HepG2 (cell line): ENCODE data around the gene KLHL5. TPM values are rescaled to one million over a fixed set of nuclear protein-coding genes. Genes with fewer than 3 reads are reported as not detected.
"Not testable (repeated sequence)": the region's sequence is repeated elsewhere in the genome, so short reads cannot be mapped to it uniquely, and the experiment has no call there.

ENCODE experiments used
- ATAC-seq: fragments of 200-7000 bp; cut with Tn5 transposase; 3 replicates; pipeline ENCODE4 v1.9.1; 2020; ENCODE audit warnings: mild to moderate bottlenecking, moderate library complexity
- BruUV-seq: library from RNA; stranded (reverse); fragments of 400-500 nt; replicated peaks from 2 replicates; lab custom pipeline; 2021; lab: Mats Ljungman, UMichigan
- CTCF ChIA-PET: fragments of 300-600 bp; formaldehyde crosslinking; extraction: SDS; loops from one replicate; lab custom pipeline; 2021; ENCODE audit warnings: low total read pairs, inconsistent platforms, low intra/inter-chr PET ratio; lab: Yijun Ruan, JAX
- POLR2A ChIA-PET: fragments of 350-600 bp; sonication (Branson Sonifier 250); formaldehyde crosslinking; loops from one replicate; lab custom pipeline; 2020; ENCODE audit warnings: antibody characterized with exemption, inconsistent platforms; lab: Yijun Ruan, JAX
- DNase-seq: peaks from one replicate; pipeline ENCODE4 v3.0.0-alpha.2; 2015; ENCODE audit warnings: low spot score
- FAIRE-seq: peaks from 3 replicates; lab custom pipeline; 2011; peaks lifted over from hg19 to GRCh38; lab: Jason Lieb, UNC
- H2AFZ ChIP-seq: one replicate; pipeline ENCODE4 v1.6.1; 2011; ENCODE audit warnings: low read length, inconsistent platforms
- H3K27ac ChIP-seq: fragments of 300-600 bp; 3 replicates; pipeline ENCODE4 v1.8.0; 2011; ENCODE audit warnings: mixed run types, mild to moderate bottlenecking, mixed read lengths, low read length, inconsistent platforms; ENCODE audit not compliant: insufficient read depth; ENCODE audit errors: extremely low read length
- H3K27me3 ChIP-seq, 2 experiments: fragments of 200-600 bp in 1 of 2; 2 replicates in 1 of 2; 3 replicates in 1 of 2; pipeline versions ENCODE4 v1.6.0 to v1.8.0; 2011; ENCODE audit warnings: low read length in 2 of 2, mild to moderate bottlenecking in 2 of 2, moderate library complexity in 2 of 2, inconsistent platforms in 1 of 2; ENCODE audit not compliant: insufficient read depth in 2 of 2, control insufficient read depth in 1 of 2
- H3K36me3 ChIP-seq, 2 experiments: fragments of 200-600 bp in 1 of 2; replicated peaks in 1 of 2; 2 replicates in 1 of 2; 3 replicates in 1 of 2; pipeline versions ENCODE4 v1.5.1 to v1.8.0; 2011; ENCODE audit warnings: low read length in 2 of 2, inconsistent platforms in 1 of 2; ENCODE audit not compliant: insufficient read depth in 2 of 2, control insufficient read depth in 1 of 2
- H3K4me1 ChIP-seq: 2 replicates; pipeline ENCODE4 v1.5.1; 2012; ENCODE audit warnings: low read length, inconsistent platforms; ENCODE audit not compliant: insufficient read depth
- H3K4me2 ChIP-seq: 2 replicates; pipeline ENCODE4 v1.6.0; 2011; ENCODE audit warnings: low read depth, low read length, inconsistent platforms
- H3K4me3 ChIP-seq, 3 experiments: fragments of 200-600 bp in 1 of 3; sonication (generic), shearing (Covaris generic) in 1 of 3; replicated peaks in 1 of 3; 2 replicates each; pipeline ENCODE4 v1.5.1; 2011 to 2016; ENCODE audit warnings: low read length in 3 of 3, inconsistent platforms in 2 of 3, low read depth in 2 of 3, mild to moderate bottlenecking in 2 of 3, control low read depth in 1 of 3, mixed read lengths in 1 of 3; ENCODE audit not compliant: insufficient read depth in 1 of 3
- H3K79me2 ChIP-seq: one replicate; pipeline ENCODE4 v1.6.1; 2011; ENCODE audit warnings: low read length, inconsistent platforms; ENCODE audit not compliant: insufficient read depth
- H3K9ac ChIP-seq: 2 replicates; pipeline ENCODE4 v1.6.0; 2011; ENCODE audit warnings: mild to moderate bottlenecking, low read depth, low read length, inconsistent platforms; ENCODE audit not compliant: insufficient read depth
- H3K9me3 ChIP-seq: 2 replicates; pipeline ENCODE4 v1.5.1; 2012; ENCODE audit warnings: mild to moderate bottlenecking, low read length
- H4K20me1 ChIP-seq: 2 replicates; pipeline ENCODE4 v1.6.0; 2011; ENCODE audit warnings: inconsistent platforms, mild to moderate bottlenecking, low read length, moderate library complexity; ENCODE audit not compliant: insufficient read depth
- HDAC6 ChIP-seq: fragments of 200-600 bp; sonication (generic); IDR thresholded peaks from 2 replicates; pipeline ENCODE4 v1.7.0; 2017; ENCODE audit warnings: mild to moderate bottlenecking, antibody characterized with exemption, low read length, low read depth
- HNRNPK ChIP-seq: fragments of 200-400 bp; formaldehyde crosslinking; IDR thresholded peaks from 2 replicates; pipeline ENCODE4 v1.6.1; 2018; ENCODE audit warnings: low read length, low read depth, moderate library complexity, mild to moderate bottlenecking; ENCODE audit not compliant: poor library complexity, severe bottlenecking
- NFKB2 ChIP-seq: sonication (generic); formaldehyde crosslinking; IDR thresholded peaks from 2 replicates; pipeline ENCODE4 v1.4.0; 2020; ENCODE audit warnings: missing genetic modification reagents, borderline replicate concordance
- ZBTB10 ChIP-seq: sonication (generic); formaldehyde crosslinking; IDR thresholded peaks from 2 replicates; pipeline ENCODE4 v1.4.0; 2020; ENCODE audit warnings: missing genetic modification reagents, borderline replicate concordance
- ZMAT3 ChIP-seq: sonication (generic); formaldehyde crosslinking; conservative IDR thresholded peaks from 2 replicates; pipeline ENCODE4 v1.7.0; 2021; ENCODE audit warnings: missing genetic modification reagents
- ZNF562 ChIP-seq: sonication (generic); formaldehyde crosslinking; IDR thresholded peaks from 2 replicates; pipeline ENCODE4 v1.8.0; 2022; ENCODE audit warnings: missing genetic modification reagents, borderline replicate concordance
- WGBS: methylation state at CpG from one replicate; pipeline ENCODE4 v1.1.6; 2017; ENCODE audit warnings: low lambda C conversion rate; 5-methylcytosine and 5-hydroxymethylcytosine counted together
- in situ Hi-C: cut with HindIII; loops from 2 replicates; pipeline ENCODE4 v1.10.0; 2017; ENCODE audit warnings: low pct_unique_long_range_greater_than_20kb; ENCODE audit not compliant: extremely low pct_ligation_motif_present
- intact Hi-C: fragments of 100-400 bp; cut with micrococcal nuclease; formaldehyde crosslinking; loops from one replicate; pipeline ENCODE4 v1.10.0; 2022; ENCODE audit not compliant: unreplicated experiment
- polyA plus RNA-seq, 8 experiments: library from polyadenylated mRNA; depleted of rRNA in 3 of 8; stranded (reverse) in 7 of 8; unstranded in 1 of 8; fragments of >200 nt; fragmentation: Illumina TruSeq in 4 of 8; extraction: Trizol in 4 of 8; gene quantifications; 2 replicates each; pipeline versions ENCODE4 v1.2.1 to v1.2.3, GENCODE V29; 2011 to 2016; ENCODE audit warnings: low read depth in 4 of 8, missing spikeins in 1 of 8, mixed read lengths in 1 of 8; ENCODE audit not compliant: insufficient read depth in 1 of 8
- total RNA-seq, 5 experiments: library from RNA; depleted of rRNA; stranded (reverse); fragments of >200 nt; fragmentation: Illumina TruSeq; extraction: Trizol; gene quantifications; 2 replicates each; pipeline ENCODE4 v1.2.3, GENCODE V29; 2016; ENCODE audit warnings: low read depth in 1 of 5

Gene KLHL5
- total and polyA plus RNA-seq, 2 of the 13 experiments (the other 11 are each of a cell fraction or from before 2014, with no cell fraction given), result 36.2 to 38.7 TPM

- TF ChIP-seq HDAC6 (no peak), ZMAT3 (CRISPR knock-in tag) (no peak), HNRNPK (no peak), ZNF562 (no peak), ZBTB10 (no peak), NFKB2 (CRISPR knock-in tag) (no peak)
- TF ChIP-seq, all 625 proteins: peak for 0
- ATAC-seq (peak; percentile 20), FAIRE-seq (no peak), DNase-seq (no peak)
- Histone ChIP-seq H3K4me2 (peak overlapping the region; percentile 70), H3K9me3 (no peaks in the 10 kb centered on the region), H2AFZ (no peak overlapping the region), H3K9ac (no peak overlapping the region; the same call in 1 of the 2 replicates), H3K36me3 (no peaks in the 10 kb centered on the region), H3K79me2 (no peaks in the 10 kb centered on the region), H3K27ac (no peak overlapping the region), H4K20me1 (no peaks in the 10 kb centered on the region), H3K4me3 (peak overlapping the region in 2 of 3 experiments; percentile 1 to 20; a peak in 2 of 6 replicates), H3K4me1 (peaks cover 11% of the 10 kb centered on the region), H3K27me3 (no peaks in the 10 kb centered on the region)
- no TSS peak for BruUV-seq
- ChIA-PET CTCF (interaction anchor here (1.2 to 1.5 kb wide), 2 partner anchors 232 to 241 kb away, joined by 4 to 11 read pairs; no protein-coding TSS in a partner anchor), POLR2A (interaction anchor here (0.7 to 1.4 kb wide), 3 partner anchors 231 to 232 kb away, joined by 3 to 6 read pairs (median 3); no protein-coding TSS in a partner anchor)
- in situ Hi-C loops (loop anchor here (5.0 to 25.0 kb wide), 2 partner anchors 232 to 372 kb away; no protein-coding TSS in a partner anchor), intact Hi-C loops (loop anchor here (1.0 to 5.0 kb wide), 4 partner anchors 89 to 1443 kb away; no protein-coding TSS in a partner anchor)
- WGBS, result 50% methylated on average over 2 of the region's 2 CpGs
Observed at GRCh38 chr4:39134683-39135306, 72.8 kb downstream of the KLHL5 start.

- CTCF ChIA-PET, POLR2A ChIA-PET, H3K4me3 ChIP-seq, H2AFZ ChIP-seq, DNase-seq, H3K27me3 ChIP-seq, H3K4me2 ChIP-seq, ATAC-seq, H3K79me2 ChIP-seq, H3K36me3 ChIP-seq, H4K20me1 ChIP-seq, FAIRE-seq, H3K9me3 ChIP-seq, BruUV-seq, H3K27ac ChIP-seq, H3K9ac ChIP-seq: not testable (repeated sequence)
- in situ Hi-C loops, result loop anchor here (5.0 to 25.0 kb wide), 2 partner anchors 236 to 376 kb away; no protein-coding TSS in a partner anchor
- H3K4me1 ChIP-seq, result peaks cover 11% of the 10 kb centered on the region
- intact Hi-C loops, result loop anchor here (5.0 kb wide), 1 partner anchor 1439 kb away; no protein-coding TSS in a partner anchor
- 79% methylated on average over 3 of the region's 3 CpGs for WGBS
Observed at GRCh38 chr4:39138227-39138626, 76.2 kb downstream of the KLHL5 start.
